HL-60 (cell line): Measurements from ENCODE around the gene NECTIN3.
A peak's percentile ranks its signal among the peaks of the same experiment; 100 is the strongest.

Source experiments
- DNase-seq, 2 experiments: peaks; one replicate each; pipeline ENCODE4 v3.0.0-alpha.2; 2010 to 2020; ENCODE audit warnings: low read depth in 1 of 2, low spot score in 1 of 2
- H3K27ac ChIP-seq: fragments of 250-450 bp; sonication (Bioruptor Pico); replicated peaks from 2 replicates; pipeline ENCODE4 v1.5.1; 2020; ENCODE audit warnings: mild to moderate bottlenecking, moderate library complexity
- H3K27me3 ChIP-seq: fragments of 250-450 bp; sonication (Bioruptor Pico); 2 replicates; pipeline ENCODE4 v1.5.1; 2021; ENCODE audit warnings: mild to moderate bottlenecking, moderate library complexity; ENCODE audit not compliant: insufficient read depth, poor library complexity, severe bottlenecking
- H3K4me3 ChIP-seq: replicated peaks from 2 replicates; pipeline ENCODE4 v1.5.1; 2011; ENCODE audit warnings: mild to moderate bottlenecking, control low read depth, low read length; ENCODE audit not compliant: insufficient read depth
- CTCF ChIP-seq: IDR thresholded peaks from one replicate; pipeline ENCODE4 v1.5.1; 2011; ENCODE audit warnings: low read length, control low read depth, inconsistent platforms; ENCODE audit not compliant: insufficient read depth
- GABPA ChIP-seq: IDR thresholded peaks from 2 replicates; pipeline ENCODE4 v1.6.1; 2012; ENCODE audit warnings: low read depth
- POLR2AphosphoS5 ChIP-seq: IDR thresholded peaks from 2 replicates; pipeline ENCODE4 v1.6.1; 2012; ENCODE audit warnings: low read depth
- REST ChIP-seq: IDR thresholded peaks from 2 replicates; pipeline ENCODE4 v1.6.1; 2012; ENCODE audit warnings: low read depth; ENCODE audit not compliant: insufficient replicate concordance
- SPI1 ChIP-seq: IDR thresholded peaks from 2 replicates; pipeline ENCODE4 v1.6.1; 2012; ENCODE audit warnings: low read depth, mild to moderate bottlenecking, borderline replicate concordance
- long read RNA-seq: library from polyadenylated mRNA; unstranded; transcript quantifications from one replicate; pipeline ENCODE4 v2.0.0, GENCODE V29; 2020

Gene NECTIN3
- long read RNA-seq = 0 reads

GRCh38 chr3:111071257-111072030, at the start of gene NECTIN3:
Gene NECTIN3 (plus strand): TSS chr3:111071816. CDS start chr3:111072018, 202 bp downstream.
- Histone ChIP-seq H3K4me3 (0 out of 2 replicates have a peak within 1 kb of the TSS, but pooled peaks have one; percentile 4), H3K27ac (no peak within 1 kb of the TSS), H3K27me3 (peaks cover 46% of the 10 kb centered on the region)
- peak; percentile 4 to 8 for DNase-seq
- no peak for TF ChIP-seq CTCF
- TF ChIP-seq REST = no peak
- no peak for TF ChIP-seq GABPA
- TF ChIP-seq SPI1 = no peak
- no peak for TF ChIP-seq POLR2AphosphoS5

- no peak for DNase-seq
- no peak for TF ChIP-seq CTCF
- no peak for TF ChIP-seq REST
- peak; percentile 74 for TF ChIP-seq SPI1
- no peak for TF ChIP-seq POLR2AphosphoS5
- TF ChIP-seq GABPA = no peak
- no peaks in the 10 kb centered on the region for H3K27me3 ChIP-seq
- no peak overlapping the region for H3K27ac ChIP-seq
- H3K4me3 ChIP-seq = no peak overlapping the region
Observed at GRCh38 chr3:111027868-111028267, 43.7 kb upstream of the NECTIN3 start.

GRCh38 chr3:111031538-111031937, 40.1 kb upstream of the NECTIN3 start:
- no peak overlapping the region for H3K27ac ChIP-seq
- DNase-seq = no peak
- no peaks in the 10 kb centered on the region for H3K27me3 ChIP-seq
- TF ChIP-seq REST = no peak
- no peak overlapping the region for H3K4me3 ChIP-seq
